PFSK-1 (cell line): Measurements from ENCODE around the gene CES4A.

ENCODE experiments used
- FOXP2 ChIP-seq: optimal IDR thresholded peaks from 2 replicates; pipeline ENCODE3; 2011; ENCODE audit warnings: borderline replicate concordance, control low read depth, inconsistent platforms; ENCODE audit not compliant: insufficient read depth; ENCODE audit errors: extremely low read length, extremely low read depth
- POLR2AphosphoS5 ChIP-seq: IDR thresholded peaks from 2 replicates; pipeline ENCODE4 v1.6.1; 2012; ENCODE audit warnings: low read depth, mild to moderate bottlenecking, control low read depth, low read length, moderate library complexity
- REST ChIP-seq, 2 experiments: IDR thresholded peaks; 2 replicates each; pipeline versions ENCODE4 v1.6.1 to v1.8.0; 2011 to 2012; ENCODE audit warnings: low read depth in 2 of 2, low read length in 2 of 2, control low read depth in 1 of 2, inconsistent platforms in 1 of 2, mild to moderate bottlenecking in 1 of 2, moderate library complexity in 1 of 2; ENCODE audit not compliant: insufficient read depth in 1 of 2
- SIN3A ChIP-seq: IDR thresholded peaks from 2 replicates; pipeline ENCODE4 v1.6.1; 2012; ENCODE audit warnings: mild to moderate bottlenecking, low read length, moderate library complexity, borderline replicate concordance; ENCODE audit not compliant: insufficient read depth
- TAF1 ChIP-seq: IDR thresholded peaks from 2 replicates; pipeline ENCODE4 v1.6.1; 2012; ENCODE audit warnings: low read length, control low read depth, borderline replicate concordance; ENCODE audit not compliant: insufficient read depth

CES4A gene

GRCh38 chr16:67039260-67040020 lies 51.1 kb downstream of the CES4A start:
- TF ChIP-seq FOXP2 = no peak
- no peak for TF ChIP-seq SIN3A
- no peak for TF ChIP-seq REST (IDR thresholded peaks at IDR 0.05; ENCODE audit: insufficient read depth in 1 of 2, low read depth in 2 of 2, low read length in 2 of 2)
- TF ChIP-seq TAF1 = no peak

DNA sequence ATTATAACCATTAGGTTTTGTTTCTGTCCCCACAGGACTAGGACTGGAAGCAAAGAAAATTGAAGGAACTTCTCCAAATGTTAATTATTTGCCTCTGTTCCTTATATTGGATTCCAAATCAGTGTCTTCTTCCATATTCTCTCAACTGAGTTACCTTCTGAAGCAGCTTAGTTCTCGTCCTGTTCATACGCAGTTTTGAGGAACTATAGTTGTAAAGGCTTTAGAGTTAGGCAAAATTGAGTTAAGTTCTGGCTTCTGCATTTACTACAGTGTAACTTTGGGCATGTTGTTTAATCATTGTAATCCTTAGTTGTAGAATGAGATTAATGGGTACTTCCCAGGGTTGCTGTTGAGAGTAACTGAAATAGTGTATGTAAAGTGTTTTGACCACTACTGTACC lies 51.8 kb downstream of the CES4A start:
- no peak for TF ChIP-seq SIN3A
- TF ChIP-seq POLR2AphosphoS5 = no peak
- TF ChIP-seq FOXP2 = no peak
- no peak for TF ChIP-seq TAF1
- TF ChIP-seq REST (IDR thresholded peaks at IDR 0.05; ENCODE audit: insufficient read depth in 1 of 2, low read depth in 2 of 2, low read length in 2 of 2) = no peak

DNA sequence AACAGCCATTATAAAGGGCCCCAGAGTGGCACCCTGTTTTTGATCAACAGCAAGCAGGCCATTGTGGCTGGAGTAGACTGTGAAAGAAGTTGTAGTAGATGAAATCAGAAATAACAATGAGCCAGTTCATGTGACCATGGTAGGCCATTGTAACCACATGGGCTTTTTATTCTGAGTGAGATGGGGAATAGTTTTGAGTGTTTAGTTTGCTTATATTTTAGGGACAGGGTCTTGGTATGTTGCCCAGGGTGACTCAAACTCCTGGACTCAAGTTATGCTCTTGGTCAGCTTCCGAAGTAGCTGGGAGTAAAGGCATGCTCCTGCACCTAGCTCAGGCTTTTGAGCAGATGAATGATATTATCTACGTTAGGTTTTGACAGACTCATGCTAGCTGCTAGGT lies 52.5 kb downstream of the CES4A start:
- TF ChIP-seq TAF1 = no peak
- TF ChIP-seq FOXP2 = no peak
- TF ChIP-seq POLR2AphosphoS5 = no peak
- TF ChIP-seq REST (IDR thresholded peaks at IDR 0.05; ENCODE audit: insufficient read depth in 1 of 2, low read depth in 2 of 2, low read length in 2 of 2) = no peak
- no peak for TF ChIP-seq SIN3A

DNA sequence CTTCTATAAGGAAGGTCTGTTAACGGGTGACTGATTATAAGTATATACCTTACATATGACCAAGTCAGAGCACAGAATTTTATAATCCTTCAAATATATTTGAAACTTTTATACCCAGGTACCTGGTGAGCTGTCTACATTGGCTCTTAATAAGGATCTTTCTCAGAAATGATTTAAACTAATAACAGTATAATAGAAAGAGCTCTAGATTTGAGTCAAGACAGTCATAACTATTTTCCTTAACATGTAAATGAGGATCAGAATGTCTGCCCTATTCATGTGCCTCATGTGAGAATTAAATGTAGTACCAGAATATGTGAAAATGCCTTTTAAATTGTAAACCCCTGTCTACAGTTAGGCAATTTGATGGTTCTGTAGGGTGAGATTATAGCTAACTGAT lies 55.0 kb downstream of the CES4A start:
- TF ChIP-seq SIN3A = no peak
- no peak for TF ChIP-seq REST (IDR thresholded peaks at IDR 0.05; ENCODE audit: insufficient read depth in 1 of 2, low read depth in 2 of 2, low read length in 2 of 2)
- no peak for TF ChIP-seq FOXP2
- TF ChIP-seq TAF1 = no peak
- no peak for TF ChIP-seq POLR2AphosphoS5
